Measurements from ENCODE around the gene IGFL4. TPM values are rescaled to one million over a fixed set of nuclear protein-coding genes. Genes with fewer than 3 reads are reported as not detected.

The IGFL4 gene
- total and polyA plus RNA-seq, 2 of the 13 experiments (the other 11 are each of a cell fraction or from before 2014, with no cell fraction given): 1.2 to 1.4 TPM

DNA sequence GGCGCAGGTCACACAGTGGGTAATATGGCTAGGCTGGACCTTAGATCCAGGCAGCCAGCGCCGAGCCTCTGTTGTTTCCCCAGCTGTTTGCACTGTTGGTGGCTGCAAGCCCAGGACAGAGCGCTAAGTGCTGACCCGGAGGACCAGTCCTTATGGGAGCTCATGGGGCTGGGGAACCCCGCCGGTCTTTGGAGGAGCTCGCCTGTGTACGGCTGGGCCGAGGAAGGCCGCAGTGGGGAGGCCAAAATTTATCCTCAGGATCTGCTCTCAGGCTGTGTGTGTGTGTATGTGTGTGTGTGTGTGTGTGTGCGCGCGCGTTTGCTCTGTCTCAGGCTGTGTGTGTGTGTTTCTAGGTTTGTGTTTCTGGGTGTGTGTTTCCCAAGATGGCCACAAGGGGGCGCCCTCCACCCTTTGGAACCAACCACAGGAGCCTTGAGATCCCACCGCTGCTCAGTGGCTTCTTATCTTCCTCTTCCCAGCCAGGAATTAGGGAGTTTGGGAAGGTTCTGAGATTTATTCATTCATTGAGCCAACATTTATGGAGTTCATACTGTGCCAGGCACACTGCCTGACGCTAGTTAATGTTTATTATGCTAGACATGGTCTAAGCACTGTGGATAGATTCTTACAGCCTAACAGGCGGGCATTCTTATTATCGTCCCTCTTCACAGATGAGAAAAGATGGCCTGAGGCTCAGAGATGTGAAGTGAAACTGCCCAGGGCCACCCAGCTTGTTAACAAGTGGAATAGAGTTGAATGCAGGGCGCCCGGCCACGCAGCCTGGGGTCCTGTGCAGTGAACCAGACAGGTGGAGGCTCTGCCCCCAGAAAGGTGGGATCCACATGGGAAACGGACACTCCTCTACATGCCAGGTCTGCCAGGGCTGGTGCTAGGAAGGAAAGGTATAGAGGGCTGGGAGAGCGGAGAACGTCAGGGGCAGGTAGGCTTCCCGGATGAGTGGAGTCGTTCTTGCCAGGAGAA lies 31.0 kb downstream of the IGFL4 start (continued):
- TF ChIP-seq, protein P1, sequence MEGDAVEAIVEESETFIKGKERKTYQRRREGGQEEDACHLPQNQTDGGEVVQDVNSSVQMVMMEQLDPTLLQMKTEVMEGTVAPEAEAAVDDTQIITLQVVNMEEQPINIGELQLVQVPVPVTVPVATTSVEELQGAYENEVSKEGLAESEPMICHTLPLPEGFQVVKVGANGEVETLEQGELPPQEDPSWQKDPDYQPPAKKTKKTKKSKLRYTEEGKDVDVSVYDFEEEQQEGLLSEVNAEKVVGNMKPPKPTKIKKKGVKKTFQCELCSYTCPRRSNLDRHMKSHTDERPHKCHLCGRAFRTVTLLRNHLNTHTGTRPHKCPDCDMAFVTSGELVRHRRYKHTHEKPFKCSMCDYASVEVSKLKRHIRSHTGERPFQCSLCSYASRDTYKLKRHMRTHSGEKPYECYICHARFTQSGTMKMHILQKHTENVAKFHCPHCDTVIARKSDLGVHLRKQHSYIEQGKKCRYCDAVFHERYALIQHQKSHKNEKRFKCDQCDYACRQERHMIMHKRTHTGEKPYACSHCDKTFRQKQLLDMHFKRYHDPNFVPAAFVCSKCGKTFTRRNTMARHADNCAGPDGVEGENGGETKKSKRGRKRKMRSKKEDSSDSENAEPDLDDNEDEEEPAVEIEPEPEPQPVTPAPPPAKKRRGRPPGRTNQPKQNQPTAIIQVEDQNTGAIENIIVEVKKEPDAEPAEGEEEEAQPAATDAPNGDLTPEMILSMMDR (CRISPR knock-in tag; IDR thresholded peaks at IDR 0.05): peak; percentile 80
- TF ChIP-seq ZNF3 (CRISPR knock-in tag; IDR thresholded peaks at IDR 0.05) (no peak), ZNF33A (CRISPR knock-in tag; IDR thresholded peaks at IDR 0.05; ENCODE audit: borderline replicate concordance) (no peak)

DNA sequence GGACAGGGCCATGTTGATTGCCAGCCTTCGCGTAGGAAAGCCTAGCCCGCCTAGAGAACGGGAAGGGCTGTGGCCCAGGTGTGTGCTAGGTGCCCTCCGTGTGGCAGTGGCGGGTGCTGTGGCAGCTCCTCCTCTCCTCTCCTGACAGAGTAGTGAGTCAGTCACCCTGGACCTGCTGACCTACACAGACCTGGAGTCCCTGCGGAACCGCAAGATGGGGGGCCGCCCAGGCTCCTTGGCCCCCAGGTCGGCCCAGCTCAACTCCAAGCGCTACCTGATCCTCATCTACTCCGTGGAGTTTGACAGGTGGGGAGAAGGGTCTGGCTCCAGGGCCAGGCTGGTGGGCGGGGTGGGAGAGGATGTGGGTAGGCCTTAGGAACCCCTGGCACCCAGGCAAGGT lies 34.4 kb downstream of the IGFL4 start:
- Histone ChIP-seq H3K9me3 (ENCODE audit: low read length) (no peaks in the 10 kb centered on the region), H4K20me1 (ENCODE audit: insufficient read depth, low read length) (no peaks in the 10 kb centered on the region), H3K4me2 (ENCODE audit: low read depth, low read length) (no peak overlapping the region), H3K79me2 (ENCODE audit: insufficient read depth, low read length) (no peaks in the 10 kb centered on the region), H3K27ac (ENCODE audit: extremely low read length, insufficient read depth, low read length) (no peak overlapping the region), H3K27me3 (ENCODE audit: control insufficient read depth in 1 of 2, insufficient read depth in 2 of 2, low read length in 2 of 2) (no peaks in the 10 kb centered on the region), H3K9ac (ENCODE audit: insufficient read depth, low read depth, low read length) (no peak overlapping the region), H3K36me3 (replicated peaks in 1 of 2; ENCODE audit: control insufficient read depth in 1 of 2, insufficient read depth in 2 of 2, low read length in 2 of 2) (peaks cover 0 to 2% of the 10 kb centered on the region in 2 experiments; a peak in 1 of 5 replicates), H2AFZ (ENCODE audit: low read length) (no peak overlapping the region), H3K4me1 (ENCODE audit: insufficient read depth, low read length) (no peaks in the 10 kb centered on the region), H3K4me3 (replicated peaks in 1 of 3; ENCODE audit: insufficient read depth in 1 of 3, low read depth in 2 of 3, low read length in 3 of 3) (no peak overlapping the region)
- in situ Hi-C loops (cut with HindIII; ENCODE audit: extremely low pct_ligation_motif_present, low pct_unique_long_range_greater_than_20kb): loop anchor here (10.0 kb wide), 1 partner anchor 92 kb away; the partner anchor contains the start of gene NANOS2
- intact Hi-C loops (cut with micrococcal nuclease; ENCODE audit: unreplicated experiment): no loop called here
- DNase-seq (ENCODE audit: low spot score): no peak
- ChIA-PET POLR2A (no interaction called here), CTCF (ENCODE audit: low intra/inter-chr PET ratio, low total read pairs) (no interaction called here)
- TF ChIP-seq, protein P2, sequence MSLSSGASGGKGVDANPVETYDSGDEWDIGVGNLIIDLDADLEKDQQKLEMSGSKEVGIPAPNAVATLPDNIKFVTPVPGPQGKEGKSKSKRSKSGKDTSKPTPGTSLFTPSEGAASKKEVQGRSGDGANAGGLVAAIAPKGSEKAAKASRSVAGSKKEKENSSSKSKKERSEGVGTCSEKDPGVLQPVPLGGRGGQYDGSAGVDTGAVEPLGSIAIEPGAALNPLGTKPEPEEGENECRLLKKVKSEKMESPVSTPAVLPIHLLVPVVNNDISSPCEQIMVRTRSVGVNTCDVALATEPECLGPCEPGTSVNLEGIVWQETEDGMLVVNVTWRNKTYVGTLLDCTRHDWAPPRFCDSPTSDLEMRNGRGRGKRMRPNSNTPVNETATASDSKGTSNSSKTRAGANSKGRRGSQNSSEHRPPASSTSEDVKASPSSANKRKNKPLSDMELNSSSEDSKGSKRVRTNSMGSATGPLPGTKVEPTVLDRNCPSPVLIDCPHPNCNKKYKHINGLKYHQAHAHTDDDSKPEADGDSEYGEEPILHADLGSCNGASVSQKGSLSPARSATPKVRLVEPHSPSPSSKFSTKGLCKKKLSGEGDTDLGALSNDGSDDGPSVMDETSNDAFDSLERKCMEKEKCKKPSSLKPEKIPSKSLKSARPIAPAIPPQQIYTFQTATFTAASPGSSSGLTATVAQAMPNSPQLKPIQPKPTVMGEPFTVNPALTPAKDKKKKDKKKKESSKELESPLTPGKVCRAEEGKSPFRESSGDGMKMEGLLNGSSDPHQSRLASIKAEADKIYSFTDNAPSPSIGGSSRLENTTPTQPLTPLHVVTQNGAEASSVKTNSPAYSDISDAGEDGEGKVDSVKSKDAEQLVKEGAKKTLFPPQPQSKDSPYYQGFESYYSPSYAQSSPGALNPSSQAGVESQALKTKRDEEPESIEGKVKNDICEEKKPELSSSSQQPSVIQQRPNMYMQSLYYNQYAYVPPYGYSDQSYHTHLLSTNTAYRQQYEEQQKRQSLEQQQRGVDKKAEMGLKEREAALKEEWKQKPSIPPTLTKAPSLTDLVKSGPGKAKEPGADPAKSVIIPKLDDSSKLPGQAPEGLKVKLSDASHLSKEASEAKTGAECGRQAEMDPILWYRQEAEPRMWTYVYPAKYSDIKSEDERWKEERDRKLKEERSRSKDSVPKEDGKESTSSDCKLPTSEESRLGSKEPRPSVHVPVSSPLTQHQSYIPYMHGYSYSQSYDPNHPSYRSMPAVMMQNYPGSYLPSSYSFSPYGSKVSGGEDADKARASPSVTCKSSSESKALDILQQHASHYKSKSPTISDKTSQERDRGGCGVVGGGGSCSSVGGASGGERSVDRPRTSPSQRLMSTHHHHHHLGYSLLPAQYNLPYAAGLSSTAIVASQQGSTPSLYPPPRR (CRISPR knock-in tag; IDR thresholded peaks at IDR 0.05; ENCODE audit: borderline replicate concordance): no peak
- TF ChIP-seq ISX (CRISPR knock-in tag; conservative IDR thresholded peaks at IDR 0.05): no peak
- no peak for TF ChIP-seq RXRB (CRISPR knock-in tag; IDR thresholded peaks at IDR 0.05; ENCODE audit: borderline replicate concordance)
- no peak for TF ChIP-seq RBFOX2 (IDR thresholded peaks at IDR 0.05; ENCODE audit: low read depth, low read length)
- no peak for TF ChIP-seq ZNF138 (CRISPR knock-in tag; IDR thresholded peaks at IDR 0.05; ENCODE audit: low read depth)
- TF ChIP-seq ZNF260 (CRISPR knock-in tag; IDR thresholded peaks at IDR 0.05; ENCODE audit: borderline replicate concordance, low read depth): no peak
- no TSS peak for BruUV-seq (replicated peaks)
- FAIRE-seq: no peak
- ATAC-seq: no peak
- WGBS (ENCODE audit: low lambda C conversion rate): 96% methylated on average over 7 of the region's 13 CpGs
